Liver (tissue), 3 donors: ENCODE data around the gene COL23A1.

Experiments
- CTCF ChIP-seq: fragments of 150-350 bp; IDR thresholded peaks from 2 replicates; pipeline ENCODE4 v1.5.1; 2017; ENCODE audit warnings: improper control_type of control experiment, low read depth, low read length; ENCODE audit not compliant: missing input control
- HNF4A ChIP-seq, 2 donors: conservative IDR thresholded peaks; 2 replicates each; pipeline ENCODE4 v1.6.1; 2016; ENCODE audit warnings: antibody characterized with exemption in 2 of 2, mild to moderate bottlenecking in 2 of 2
- RXRA ChIP-seq, 2 donors: IDR thresholded peaks; 2 replicates each; pipeline ENCODE4 v1.6.1; 2017 to 2018; ENCODE audit warnings: antibody characterized with exemption in 2 of 2, mild to moderate bottlenecking in 1 of 2
- YY1 ChIP-seq: IDR thresholded peaks from 2 replicates; pipeline ENCODE4 v1.6.1; 2016; ENCODE audit warnings: antibody characterized with exemption, mild to moderate bottlenecking
- ZBTB33 ChIP-seq: IDR thresholded peaks from 2 replicates; pipeline ENCODE4 v1.6.1; 2016; ENCODE audit warnings: antibody characterized with exemption
- donor health status: healthy.
- donor health status: healthy.

- TF ChIP-seq CTCF: no peak
- TF ChIP-seq YY1: no peak
- TF ChIP-seq ZBTB33: no peak
- TF ChIP-seq RXRA (IDR thresholded peaks at IDR 0.05): no peak
- TF ChIP-seq HNF4A (conservative IDR thresholded peaks at IDR 0.05): no peak
Measured at GRCh38 chr5:178421699-178422399, 168.3 kb downstream of the COL23A1 start.
